H9 (cell line): ENCODE measurements around the gene CST6. TPM values are rescaled to one million over a fixed set of nuclear protein-coding genes. Genes with fewer than 3 reads are reported as not detected.
A peak's percentile ranks its signal among the peaks of the same experiment; 100 is the strongest.

Source experiments
- DNase-seq: peaks from one replicate; pipeline ENCODE4 v3.0.0-alpha.2; 2017
- H2AFZ ChIP-seq: one replicate; pipeline ENCODE4 v1.6.1; 2013; ENCODE audit warnings: mild to moderate bottlenecking, low read length, control low read depth, moderate library complexity
- H2AK5ac ChIP-seq: 2 replicates; pipeline ENCODE4 v1.6.1; 2013; ENCODE audit warnings: low read length, control low read depth, mixed read lengths; ENCODE audit not compliant: insufficient read length
- H2BK120ac ChIP-seq: one replicate; pipeline ENCODE4 v1.6.1; 2013; ENCODE audit warnings: low read depth, mild to moderate bottlenecking, low read length, control low read depth, inconsistent platforms; ENCODE audit not compliant: poor library complexity, severe bottlenecking
- H2BK12ac ChIP-seq: 2 replicates; pipeline ENCODE4 v1.6.1; 2013; ENCODE audit warnings: low read length, control low read depth, mixed read lengths, low read depth; ENCODE audit not compliant: insufficient read length
- H2BK15ac ChIP-seq: 2 replicates; pipeline ENCODE4 v1.6.1; 2013; ENCODE audit warnings: low read depth, low read length, control low read depth
- H2BK20ac ChIP-seq: one replicate; pipeline ENCODE4 v1.6.1; 2013; ENCODE audit warnings: low read depth, mild to moderate bottlenecking, low read length, control low read depth, inconsistent platforms; ENCODE audit not compliant: poor library complexity, severe bottlenecking
- H2BK5ac ChIP-seq: 2 replicates; pipeline ENCODE4 v1.6.1; 2013; ENCODE audit warnings: low read length, control low read depth, mixed read lengths; ENCODE audit not compliant: insufficient read length
- H3K14ac ChIP-seq: 2 replicates; pipeline ENCODE4 v1.6.1; 2013; ENCODE audit warnings: low read length, control low read depth; ENCODE audit not compliant: insufficient read depth
- H3K18ac ChIP-seq: 2 replicates; pipeline ENCODE4 v1.6.1; 2013; ENCODE audit warnings: low read depth, mild to moderate bottlenecking, mixed read lengths, low read length, control low read depth; ENCODE audit not compliant: insufficient read length
- H3K23ac ChIP-seq: 2 replicates; pipeline ENCODE4 v1.6.1; 2013; ENCODE audit warnings: low read length, control low read depth, mixed read lengths, low read depth; ENCODE audit not compliant: insufficient read length
- H3K23me2 ChIP-seq: 2 replicates; pipeline ENCODE4 v1.6.1; 2013; ENCODE audit warnings: low read depth, mild to moderate bottlenecking, mixed read lengths, low read length, control low read depth; ENCODE audit not compliant: insufficient read length, poor library complexity, severe bottlenecking
- H3K27ac ChIP-seq: 2 replicates; pipeline ENCODE4 v1.5.1; 2013; ENCODE audit warnings: low read length, control low read depth, mixed read lengths, low read depth; ENCODE audit not compliant: insufficient read length
- H3K27me3 ChIP-seq: 2 replicates; pipeline ENCODE4 v1.6.1; 2013; ENCODE audit warnings: low read length, control low read depth, inconsistent platforms; ENCODE audit not compliant: insufficient read depth
- H3K4ac ChIP-seq: 2 replicates; pipeline ENCODE4 v1.6.1; 2013; ENCODE audit warnings: low read depth, mild to moderate bottlenecking, control low read depth, inconsistent platforms, low read length, moderate library complexity
- H3K4me1 ChIP-seq: 2 replicates; pipeline ENCODE4 v1.6.1; 2013; ENCODE audit warnings: low read length, control low read depth, inconsistent platforms; ENCODE audit not compliant: insufficient read depth
- H3K4me2 ChIP-seq: 2 replicates; pipeline ENCODE4 v1.6.1; 2013; ENCODE audit warnings: low read length, control low read depth, mixed read lengths; ENCODE audit not compliant: insufficient read length, insufficient read depth
- H3K56ac ChIP-seq: 2 replicates; pipeline ENCODE4 v1.6.1; 2013; ENCODE audit warnings: low read depth, mild to moderate bottlenecking, mixed read lengths, low read length, control low read depth; ENCODE audit not compliant: insufficient read length
- H3K79me1 ChIP-seq: 2 replicates; pipeline ENCODE4 v1.6.1; 2013; ENCODE audit warnings: low read depth, mild to moderate bottlenecking, moderate library complexity, low read length, control low read depth, inconsistent platforms; ENCODE audit not compliant: insufficient read depth, poor library complexity, severe bottlenecking
- H3K79me2 ChIP-seq: 2 replicates; pipeline ENCODE4 v1.6.1; 2013; ENCODE audit warnings: low read length, control low read depth, inconsistent platforms; ENCODE audit not compliant: insufficient read depth
- H3K9ac ChIP-seq: 2 replicates; pipeline ENCODE4 v1.6.1; 2013; ENCODE audit warnings: low read length, control low read depth, mixed read lengths; ENCODE audit not compliant: insufficient read length; ENCODE audit errors: extremely low read depth
- H3K9me3 ChIP-seq: one replicate; pipeline ENCODE4 v1.6.1; 2013; ENCODE audit warnings: low read depth, low read length, inconsistent platforms; ENCODE audit not compliant: control insufficient read depth
- H3T11ph ChIP-seq: one replicate; pipeline ENCODE4 v1.6.1; 2013; ENCODE audit warnings: mild to moderate bottlenecking, low read length, control low read depth, inconsistent platforms
- H4K20me1 ChIP-seq: one replicate; pipeline ENCODE4 v1.6.1; 2013; ENCODE audit not compliant: control insufficient read depth, insufficient read length, insufficient read depth
- H4K5ac ChIP-seq: 2 replicates; pipeline ENCODE4 v1.6.1; 2013; ENCODE audit warnings: low read depth, mild to moderate bottlenecking, mixed read lengths, low read length, control low read depth; ENCODE audit not compliant: insufficient read length
- H4K8ac ChIP-seq: replicated peaks from 2 replicates; pipeline ENCODE4 v1.6.1; 2013; ENCODE audit warnings: low read length, control low read depth, mixed read lengths, low read depth; ENCODE audit not compliant: insufficient read length
- H4K91ac ChIP-seq: 2 replicates; pipeline ENCODE4 v1.6.1; 2013; ENCODE audit warnings: low read depth, mild to moderate bottlenecking, moderate library complexity, mixed read lengths, low read length, control low read depth; ENCODE audit not compliant: insufficient read length
- H3K27ac Mint-ChIP-seq, 3 experiments: 2 replicates in 2 of 3; 3 replicates in 1 of 3; pipeline ENCODE4 v1.8.0; 2020 to 2021; ENCODE audit warnings: mixed read lengths in 3 of 3, mild to moderate bottlenecking in 1 of 3, moderate library complexity in 1 of 3
- H3K27me3 Mint-ChIP-seq: 2 replicates; pipeline ENCODE4 v1.8.0; 2021; ENCODE audit warnings: low read depth, mild to moderate bottlenecking, moderate library complexity, mixed read lengths
- H3K36me3 Mint-ChIP-seq, 3 experiments: 2 replicates in 2 of 3; 3 replicates in 1 of 3; pipeline ENCODE4 v1.8.0; 2020 to 2021; ENCODE audit warnings: low read depth in 3 of 3, mixed read lengths in 3 of 3; ENCODE audit not compliant: insufficient read depth in 1 of 3
- H3K4me1 Mint-ChIP-seq, 2 experiments: 2 replicates each; pipeline ENCODE4 v1.8.0; 2020; ENCODE audit warnings: mixed read lengths in 2 of 2
- H3K4me3 Mint-ChIP-seq, 2 experiments: 2 replicates in 1 of 2; 3 replicates in 1 of 2; pipeline ENCODE4 v1.8.0; 2020 to 2021; ENCODE audit warnings: mild to moderate bottlenecking in 2 of 2, mixed read lengths in 2 of 2, moderate library complexity in 1 of 2
- H3K9me3 Mint-ChIP-seq, 2 experiments: 2 replicates in 1 of 2; 3 replicates in 1 of 2; pipeline ENCODE4 v1.8.0; 2020; ENCODE audit warnings: mild to moderate bottlenecking in 2 of 2, mixed read lengths in 2 of 2, moderate library complexity in 1 of 2
- CTCF ChIP-seq: fragments of 200-600 bp; sonication (generic); conservative IDR thresholded peaks from 3 replicates; pipeline ENCODE4 v1.8.0; 2021; ENCODE audit warnings: antibody characterized with exemption, mild to moderate bottlenecking
- WGBS: extraction: QIAGEN DNeasy Blood & Tissue Kit; methylation state at CpG from one replicate; pipeline ENCODE4 v1.1.7; 2013; ENCODE audit warnings: missing lambda C conversion rate, low lambda C conversion rate, mixed read lengths; ENCODE audit not compliant: insufficient read length; ENCODE audit errors: extremely low coverage; 5-methylcytosine and 5-hydroxymethylcytosine counted together
- total RNA-seq: library from RNA; stranded (reverse); gene quantifications from 2 replicates; pipeline ENCODE4 v1.2.1, GENCODE V29; 2021

The CST6 gene
- total RNA-seq, 1 experiment from 2014 or later = not detected

GRCh38 chr11:65962141-65962564 is 49.7 kb upstream of the CST6 start:
- Histone ChIP-seq H3K4me1 (peaks cover 3% of the 10 kb centered on the region; the same call in 1 of the 2 replicates), H3K14ac (no peak overlapping the region), H3K79me2 (peaks cover 10% of the 10 kb centered on the region; the same call in 1 of the 2 replicates), H3K4ac (no peak overlapping the region), H2AFZ (no peak overlapping the region), H3K23me2 (peaks cover 3% of the 10 kb centered on the region), H3K79me1 (peaks cover 5% of the 10 kb centered on the region), H4K20me1 (no peaks in the 10 kb centered on the region), H3K27ac (no peak overlapping the region), H4K91ac (no peak overlapping the region), H3K18ac (no peak overlapping the region), H3K9ac (peak overlapping the region; percentile 6), H2BK5ac (no peak overlapping the region), H2BK120ac (no peak overlapping the region), H2BK20ac (no peak overlapping the region), H3K56ac (no peak overlapping the region), H2BK15ac (no peak overlapping the region), H3K4me2 (peak overlapping the region; percentile 77), H3K23ac (no peak overlapping the region), H4K5ac (no peak overlapping the region), H2AK5ac (no peak overlapping the region), H3T11ph (no peak overlapping the region), H2BK12ac (no peak overlapping the region), H4K8ac (no peak overlapping the region), H3K27me3 (no peaks in the 10 kb centered on the region), H3K9me3 (no peaks in the 10 kb centered on the region)
- H3K36me3 Mint-ChIP-seq = peaks cover 26 to 44% (median 36%) of the 10 kb centered on the region in 3 experiments
- TF ChIP-seq CTCF = no peak
- peak overlapping the region; percentile 93 to 94 for H3K4me3 Mint-ChIP-seq
- peak overlapping the region in 2 of 3 experiments; percentile 10 to 69; a peak in 4 of 7 replicates for H3K27ac Mint-ChIP-seq
- H3K4me1 Mint-ChIP-seq = peaks cover 11 to 16% of the 10 kb centered on the region in 2 experiments
- no peaks in the 10 kb centered on the region; the same call in 1 of the 2 replicates for H3K27me3 Mint-ChIP-seq
- WGBS = no CpG with 5 or more reads among the region's 13 CpGs
- DNase-seq = no peak
- H3K9me3 Mint-ChIP-seq = no peaks in the 10 kb centered on the region; a peak in 1 of 5 replicates
